Endothelial cell of umbilical vein (primary cell): ENCODE data around the gene ATXN1. TPM values are rescaled to one million over a fixed set of nuclear protein-coding genes. Genes with fewer than 3 reads are reported as not detected.

Source experiments
- BruUV-seq: library from RNA; stranded (reverse); fragments of 400-500 nt; replicated peaks from 2 replicates; lab custom pipeline; 2021; lab: Mats Ljungman, UMichigan
- CTCF ChIA-PET: fragments of 300-600, 350-600 bp; sonication (Branson Sonifier 250); formaldehyde crosslinking; loops from one replicate; lab custom pipeline; 2021; ENCODE audit warnings: antibody characterized with exemption, inconsistent platforms; lab: Charles Lee
- POLR2A ChIA-PET: fragments of 300-600, 350-600 bp; sonication (Branson Sonifier 250); formaldehyde crosslinking; loops from one replicate; lab custom pipeline; 2021; ENCODE audit warnings: antibody characterized with exemption, inconsistent platforms; lab: Charles Lee
- DNase-seq: peaks from one replicate; pipeline ENCODE4 v3.0.0-alpha.2; 2011; ENCODE audit warnings: low read depth, low spot score
- FAIRE-seq: peaks from 2 replicates; lab custom pipeline; 2011; peaks lifted over from hg19 to GRCh38; lab: Jason Lieb, UNC
- H2AFZ ChIP-seq: 2 replicates; pipeline ENCODE4 v1.6.0; 2012; ENCODE audit warnings: low read depth, low read length, control low read depth, inconsistent platforms
- H3K27ac ChIP-seq: 2 replicates; pipeline ENCODE4 v1.5.1; 2011; ENCODE audit warnings: low read depth, mild to moderate bottlenecking, control low read depth, low read length, moderate library complexity; ENCODE audit not compliant: insufficient read depth
- H3K27me3 ChIP-seq, 2 experiments: 2 replicates each; pipeline versions ENCODE4 v1.6.0 to v1.6.1; 2011; ENCODE audit warnings: low read length in 2 of 2, mixed read lengths in 1 of 2; ENCODE audit not compliant: control insufficient read depth in 2 of 2, insufficient read depth in 2 of 2
- H3K36me3 ChIP-seq, 2 experiments: 2 replicates in 1 of 2; 3 replicates in 1 of 2; pipeline ENCODE4 v1.5.1; 2011; ENCODE audit warnings: low read length in 2 of 2, mild to moderate bottlenecking in 1 of 2, moderate library complexity in 1 of 2; ENCODE audit not compliant: control insufficient read depth in 2 of 2, insufficient read depth in 2 of 2; ENCODE audit errors: extremely low read depth in 1 of 2
- H3K4me1 ChIP-seq: 3 replicates; pipeline ENCODE4 v1.5.1; 2011; ENCODE audit warnings: mild to moderate bottlenecking, low read length; ENCODE audit not compliant: control insufficient read depth, insufficient read depth; ENCODE audit errors: extremely low read depth
- H3K4me2 ChIP-seq: 2 replicates; pipeline ENCODE4 v1.6.1; 2011; ENCODE audit warnings: low read length, control low read depth, mixed read lengths; ENCODE audit not compliant: insufficient read depth
- H3K4me3 ChIP-seq, 3 experiments: fragments of 200-600 bp in 1 of 3; sonication (generic), shearing (Covaris generic) in 1 of 3; replicated peaks in 1 of 3; 2 replicates each; pipeline ENCODE4 v1.5.1; 2011 to 2016; ENCODE audit warnings: control low read depth in 3 of 3, low read length in 3 of 3, mild to moderate bottlenecking in 2 of 3, inconsistent platforms in 1 of 3, low read depth in 1 of 3, moderate library complexity in 1 of 3; ENCODE audit not compliant: insufficient read depth in 1 of 3
- H3K79me2 ChIP-seq: 2 replicates; pipeline ENCODE4 v1.6.0; 2012; ENCODE audit warnings: low read length, inconsistent platforms; ENCODE audit not compliant: control insufficient read depth, insufficient read depth
- H3K9ac ChIP-seq: replicated peaks from 2 replicates; pipeline ENCODE3; 2011; ENCODE audit warnings: low read length, control low read depth; ENCODE audit not compliant: insufficient read depth; ENCODE audit errors: extremely low read depth
- H3K9me1 ChIP-seq: replicated peaks from 3 replicates; pipeline ENCODE4 v1.6.0; 2011; ENCODE audit warnings: mild to moderate bottlenecking, low read length; ENCODE audit not compliant: control insufficient read depth, insufficient read depth; ENCODE audit errors: extremely low read depth
- H3K9me3 ChIP-seq: replicated peaks from 2 replicates; pipeline ENCODE4 v1.5.1; 2012; ENCODE audit warnings: low read length, inconsistent platforms; ENCODE audit not compliant: control insufficient read depth, insufficient read depth
- H4K20me1 ChIP-seq: replicated peaks from 2 replicates; pipeline ENCODE3; 2011; ENCODE audit warnings: mild to moderate bottlenecking, low read length; ENCODE audit not compliant: control insufficient read depth, insufficient read depth; ENCODE audit errors: extremely low read depth
- CTCF ChIP-seq, 2 donors: IDR thresholded peaks; 1 replicate in 1 of 2; 2 replicates in 1 of 2; pipeline ENCODE4 v1.5.1; 2011; ENCODE audit warnings: low read length in 2 of 2, mild to moderate bottlenecking in 2 of 2, moderate library complexity in 2 of 2, control low read depth in 1 of 2, inconsistent platforms in 1 of 2, low read depth in 1 of 2; ENCODE audit not compliant: insufficient read depth in 1 of 2; ENCODE audit errors: extremely low read depth in 1 of 2
- EZH2 ChIP-seq: IDR thresholded peaks from 2 replicates; pipeline ENCODE4 v1.6.1; 2012; ENCODE audit warnings: borderline replicate concordance, low read depth, mild to moderate bottlenecking, moderate library complexity, low read length, inconsistent platforms; ENCODE audit not compliant: severe bottlenecking
- FOS ChIP-seq: IDR thresholded peaks from 2 replicates; pipeline ENCODE4 v1.6.1; 2011; ENCODE audit warnings: mild to moderate bottlenecking, low read length, moderate library complexity, borderline replicate concordance; ENCODE audit not compliant: insufficient read depth
- GATA2 ChIP-seq: IDR thresholded peaks from 2 replicates; pipeline ENCODE4 v1.7.0; 2011; ENCODE audit warnings: low read depth, mild to moderate bottlenecking, moderate library complexity, mixed read lengths, low read length; ENCODE audit not compliant: insufficient read length, insufficient read depth
- JUN ChIP-seq: IDR thresholded peaks from 2 replicates; pipeline ENCODE4 v1.6.1; 2011; ENCODE audit warnings: borderline replicate concordance, low read depth; ENCODE audit not compliant: insufficient read length, insufficient read depth
- MAX ChIP-seq: IDR thresholded peaks from 2 replicates; pipeline ENCODE4 v1.6.1; 2011; ENCODE audit not compliant: insufficient read depth, insufficient read length
- MYC ChIP-seq: IDR thresholded peaks from one replicate; pipeline ENCODE4 v1.6.1; 2011; ENCODE audit warnings: mild to moderate bottlenecking, low read depth, low read length
- POLR2A ChIP-seq: IDR thresholded peaks from 2 replicates; pipeline ENCODE4 v1.6.1; 2012; ENCODE audit warnings: low read depth, mild to moderate bottlenecking, control low read depth, low read length
- POLR2AphosphoS5 ChIP-seq: IDR thresholded peaks from 2 replicates; pipeline ENCODE4 v1.6.1; 2012; ENCODE audit warnings: low read depth, mild to moderate bottlenecking, control low read depth, low read length, moderate library complexity; ENCODE audit not compliant: insufficient read depth
- dilution Hi-C: fragments of 300-500 bp; cut with MboI; formaldehyde crosslinking; loops from one replicate; pipeline ENCODE4 v1.15.0; 2019; ENCODE audit warnings: low sequenced_read_pairs; ENCODE audit not compliant: extremely low pct_ligation_motif_present
- intact Hi-C: fragments of 100-400 bp; cut with micrococcal nuclease; formaldehyde crosslinking; loops from one replicate; pipeline ENCODE4 v1.10.0; 2022
- polyA plus RNA-seq, 4 experiments: library from polyadenylated mRNA; depleted of rRNA in 3 of 4; stranded (reverse) in 3 of 4; unstranded in 1 of 4; fragments of >200 nt; gene quantifications; 2 replicates each; pipeline versions ENCODE4 v1.2.1 to v1.2.3, GENCODE V29; 2011 to 2012; ENCODE audit warnings: missing spikeins in 1 of 4
- total RNA-seq: library from RNA; stranded (reverse); gene quantifications from 2 replicates; pipeline ENCODE4 v1.2.3, GENCODE V29; 2021

Gene ATXN1
- total and polyA plus RNA-seq, 2 donors (not counting 3 experiments of a cell fraction or from before 2014, with no cell fraction given) = 16.4 to 33.0 TPM

- Histone ChIP-seq H3K9me1 (no peaks in the 10 kb centered on the region), H3K4me1 (peaks cover 15% of the 10 kb centered on the region), H4K20me1 (no peaks in the 10 kb centered on the region), H3K27ac (no peak overlapping the region), H3K4me2 (no peak overlapping the region), H3K79me2 (no peaks in the 10 kb centered on the region), H3K9me3 (no peaks in the 10 kb centered on the region), H3K9ac (no peak overlapping the region), H2AFZ (no peak overlapping the region), H3K36me3 (peaks cover 0 to 7% of the 10 kb centered on the region in 2 experiments), H3K27me3 (no peaks in the 10 kb centered on the region), H3K4me3 (no peak overlapping the region)
- intact Hi-C loops (loop anchor here (2.0 kb wide), 1 partner anchor 15 kb away; no protein-coding TSS in a partner anchor), dilution Hi-C loops (no loop called here)
- no peak for FAIRE-seq
- CTCF ChIA-PET = no interaction called here
- BruUV-seq = no TSS peak
- POLR2A ChIA-PET = no interaction called here
- DNase-seq = no peak
- TF ChIP-seq MYC (no peak), CTCF (IDR thresholded peaks at IDR 0.05; ENCODE audit: extremely low read depth in 1 of 2, insufficient read depth in 1 of 2, low read depth in 1 of 2, low read length in 2 of 2) (no peak), GATA2 (no peak), MAX (no peak), FOS (no peak), POLR2A (no peak), EZH2 (no peak), JUN (no peak), POLR2AphosphoS5 (no peak)
Observed at GRCh38 chr6:16321826-16322225, 439.4 kb downstream of the ATXN1 start.
